ENCODE measurements around the gene BAIAP2.

GRCh38 chr17:81124377-81124776 lies 89.4 kb downstream of the BAIAP2 start:
- TF ChIP-seq CTCF (IDR thresholded peaks at IDR 0.05) = no peak
- TF ChIP-seq POLR2A (IDR thresholded peaks at IDR 0.05) = no peak

Measured in thyroid gland (tissue), 4 donors.